A204.1 (cell line): ENCODE data around the gene DPP9.

Source experiments
- FAIRE-seq: peaks from 2 replicates; lab custom pipeline; 2012; peaks lifted over from hg19 to GRCh38; lab: Jason Lieb, UNC

Gene DPP9

DNA sequence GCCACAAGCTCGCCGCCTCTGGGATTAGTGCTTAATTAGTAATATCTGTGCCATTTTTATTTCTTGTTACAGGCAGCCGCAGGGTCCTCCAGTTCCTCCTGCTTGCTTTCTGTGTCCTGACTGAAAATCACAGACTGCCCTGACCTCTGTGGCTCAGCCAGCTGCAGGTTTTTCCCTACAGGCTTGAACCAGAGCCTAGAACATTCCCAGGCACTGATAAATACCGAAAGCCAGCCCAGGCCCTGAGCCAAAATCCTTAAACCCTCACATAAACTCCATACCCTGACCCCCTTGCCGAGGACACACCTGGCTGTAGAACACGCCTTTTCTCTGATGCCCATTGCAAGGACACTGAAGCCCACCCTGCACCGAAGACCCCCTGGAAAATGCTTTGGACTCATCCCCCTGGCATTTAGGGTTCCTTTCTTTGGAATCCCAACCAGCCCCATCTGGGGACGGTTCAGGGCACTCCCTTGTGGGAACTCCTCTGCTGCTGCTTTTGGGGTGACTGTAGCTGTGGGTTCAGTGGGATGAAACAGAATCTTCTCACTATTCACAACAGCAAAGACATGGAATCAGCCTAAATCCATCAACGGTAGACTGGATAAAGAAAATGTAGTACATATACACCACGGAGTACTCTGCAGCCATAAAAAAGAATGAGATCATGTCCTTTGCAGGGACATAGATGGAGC lies 15.5 kb downstream of the DPP9 start:
- FAIRE-seq = no peak

DNA sequence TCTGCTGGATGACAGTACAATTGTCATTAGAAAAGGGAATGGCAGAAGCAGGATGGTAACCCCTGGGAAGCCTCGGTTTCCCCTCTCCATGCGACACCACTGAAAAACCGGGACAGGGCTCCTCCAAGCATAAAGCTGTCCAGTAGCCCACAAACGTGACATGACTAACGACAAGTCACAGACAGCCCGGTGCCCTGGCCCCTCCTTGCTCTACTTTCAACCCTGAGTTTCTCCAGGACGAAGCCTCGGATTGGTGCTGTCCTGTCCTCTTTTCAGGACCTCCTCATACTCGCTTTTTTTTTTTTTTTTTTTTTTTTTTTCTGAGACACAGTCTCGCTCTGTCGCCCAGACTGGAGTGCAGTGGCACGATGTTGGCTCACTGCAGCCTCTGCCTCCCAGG lies 16.3 kb downstream of the DPP9 start:
- FAIRE-seq = no peak

GRCh38 chr19:4705413-4706131 lies 18.1 kb downstream of the DPP9 start:
- FAIRE-seq = no peak

- no peak for FAIRE-seq
Measured at GRCh38 chr19:4704317-4704673, 19.3 kb downstream of the DPP9 start.

- no peak for FAIRE-seq
Measured at GRCh38 chr19:4703671-4704316, 19.8 kb downstream of the DPP9 start.

DNA sequence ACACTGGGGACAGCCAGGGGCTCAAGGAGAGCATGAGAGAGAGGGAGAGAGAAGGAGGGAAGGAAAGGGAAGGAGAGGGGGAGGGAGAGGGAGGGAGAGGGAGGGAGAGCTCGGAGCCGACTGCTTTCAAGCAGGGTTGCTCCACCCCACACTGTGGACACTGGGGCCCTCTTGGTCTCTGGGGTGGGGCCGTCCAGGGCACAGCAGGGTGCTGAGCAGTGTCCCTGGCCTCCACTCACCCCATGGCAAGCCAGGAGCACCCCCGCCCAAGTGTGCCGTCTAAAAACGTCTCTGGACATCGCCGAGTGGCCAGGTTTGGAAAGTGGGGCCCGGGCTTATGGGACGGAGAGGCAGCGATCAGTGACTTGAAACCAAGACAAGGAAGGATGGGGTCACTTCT lies 20.9 kb downstream of the DPP9 start:
- no peak for FAIRE-seq

DNA sequence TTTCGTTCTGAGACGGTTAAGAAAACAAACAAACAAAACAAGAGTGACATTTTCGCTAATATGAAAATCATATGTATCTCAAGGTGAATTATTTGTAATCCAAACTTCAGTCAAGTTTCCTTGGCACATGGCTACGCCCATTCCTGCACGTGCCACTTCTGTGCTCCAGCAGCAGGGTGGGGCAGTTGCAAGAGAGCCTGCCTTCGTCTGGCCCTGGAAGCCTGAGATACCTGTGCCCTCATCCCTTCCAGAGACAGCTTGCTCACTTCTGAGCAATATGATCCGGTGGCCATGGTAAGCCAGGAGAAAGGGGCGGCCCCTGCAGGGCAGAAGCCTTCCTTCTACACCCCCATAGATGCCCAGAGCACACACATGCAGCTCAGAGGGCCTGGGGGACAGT lies 22.1 kb downstream of the DPP9 start:
- FAIRE-seq = no peak

GRCh38 chr19:4700693-4700970 lies 23.0 kb downstream of the DPP9 start:
- no peak for FAIRE-seq

DNA sequence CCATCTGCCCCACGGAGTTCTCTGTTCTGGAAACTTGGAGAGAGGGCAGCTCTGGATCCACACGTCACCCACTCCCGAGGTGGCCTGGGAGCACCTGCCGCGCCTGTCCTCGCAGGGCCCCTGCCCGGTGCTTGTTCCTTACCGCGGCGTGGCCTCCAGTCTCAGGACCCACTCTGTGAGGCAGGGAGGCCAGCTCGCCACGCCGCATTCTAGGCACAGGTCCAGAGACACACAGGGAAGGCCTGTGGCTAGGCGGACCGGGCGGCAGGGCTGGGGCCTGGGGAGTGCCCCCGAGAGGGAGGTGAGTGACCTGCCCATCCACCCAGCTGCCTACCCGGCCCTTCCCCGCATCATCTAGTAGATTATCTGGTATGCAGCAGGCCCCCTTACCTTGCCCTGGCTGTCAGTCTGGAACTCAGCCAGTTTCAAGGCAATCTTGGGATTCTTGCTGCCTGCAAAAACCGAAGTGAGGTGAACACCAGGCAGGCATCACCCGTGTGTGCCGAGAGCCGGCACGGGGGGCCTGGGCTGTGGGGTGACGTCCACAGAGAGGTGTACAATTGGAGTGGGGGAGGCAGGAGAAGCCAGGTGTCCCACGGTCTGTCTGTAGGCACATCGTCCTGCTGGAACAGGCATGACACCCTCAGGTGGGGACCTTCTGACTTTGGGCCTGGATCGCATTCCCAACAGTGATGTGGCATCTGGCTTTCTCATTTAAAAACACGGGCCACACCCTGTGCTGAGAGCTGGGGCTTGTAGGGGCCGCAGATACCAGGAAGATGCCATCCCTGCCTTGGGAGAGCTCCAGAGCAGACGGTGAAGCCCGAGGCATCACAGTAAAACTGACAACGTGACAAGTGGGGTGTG lies 23.6 kb downstream of the DPP9 start:
- FAIRE-seq = no peak

GRCh38 chr19:4697304-4697703 lies 26.3 kb downstream of the DPP9 start:
- FAIRE-seq = no peak

DNA sequence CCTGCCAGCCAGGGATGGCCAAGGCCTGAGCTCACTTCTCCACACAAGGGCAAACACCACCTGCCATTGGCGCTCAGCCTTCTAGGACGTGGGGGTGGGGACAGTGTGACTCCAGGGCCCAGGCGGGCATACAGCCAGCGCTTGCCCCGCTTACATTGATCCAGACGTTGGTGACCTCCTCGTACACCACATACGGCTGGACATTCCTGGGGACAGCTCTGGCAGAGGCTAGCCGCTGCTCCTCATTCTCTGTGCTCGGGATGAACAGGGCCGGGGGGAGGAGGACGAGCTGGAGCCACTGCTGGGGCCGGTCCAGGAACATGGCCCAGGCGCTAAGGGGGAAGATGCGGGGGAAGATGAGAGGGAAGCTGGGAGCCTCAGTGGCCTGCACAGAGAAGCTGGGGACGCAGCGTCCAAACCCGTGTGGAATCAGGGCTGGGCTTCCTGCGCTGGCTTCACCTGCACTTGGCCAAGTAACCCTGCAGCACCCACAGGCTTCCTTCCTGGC lies 28.4 kb downstream of the DPP9 start:
- FAIRE-seq = no peak

GRCh38 chr19:4694211-4694987 lies 29.2 kb downstream of the DPP9 start:
- no peak for FAIRE-seq

- no peak for FAIRE-seq
Measured at GRCh38 chr19:4693471-4694121, 30.0 kb downstream of the DPP9 start.

- no peak for FAIRE-seq
Measured at GRCh38 chr19:4693078-4693350, 30.6 kb downstream of the DPP9 start.

- no peak for FAIRE-seq
Measured at GRCh38 chr19:4692251-4693077, 31.2 kb downstream of the DPP9 start.

DNA sequence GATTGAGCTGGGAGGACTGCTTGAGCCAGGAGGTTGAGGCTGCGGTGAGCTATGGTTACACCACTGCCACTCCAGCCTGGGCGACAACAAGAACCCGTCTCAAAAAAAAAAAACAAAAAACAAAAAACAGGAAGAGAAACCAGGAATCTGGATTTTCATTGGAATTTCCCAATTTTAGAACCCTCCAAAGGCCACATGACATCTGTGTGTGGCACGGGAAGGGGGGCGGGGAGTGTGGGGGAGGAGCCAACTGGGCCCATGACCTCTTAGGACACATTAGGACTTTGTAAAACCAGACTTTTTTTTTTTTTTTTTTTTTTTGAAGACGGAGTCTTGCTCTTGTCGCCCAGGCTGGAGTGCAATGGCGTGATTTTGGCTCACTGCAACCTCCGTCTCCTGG lies 32.3 kb downstream of the DPP9 start:
- no peak for FAIRE-seq

DNA sequence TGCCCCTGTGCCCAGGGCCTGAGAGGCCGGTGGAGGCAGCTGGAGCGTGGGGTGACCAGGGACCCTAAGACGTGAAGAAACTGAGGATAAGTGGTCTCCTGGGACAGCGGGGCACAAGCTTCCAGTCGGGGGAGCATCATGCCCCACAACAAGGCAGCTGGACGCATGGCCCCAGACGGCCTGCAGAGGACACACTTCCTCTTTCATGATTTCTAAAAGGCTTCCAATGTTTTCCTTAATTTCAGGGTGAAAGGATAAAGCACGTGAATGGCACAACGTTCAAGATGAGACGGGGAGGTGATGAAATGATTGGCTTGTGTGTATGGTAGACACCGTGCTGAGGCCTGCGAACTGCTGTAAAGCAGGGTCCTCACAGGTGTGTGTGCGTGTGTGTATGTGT lies 33.3 kb downstream of the DPP9 start:
- FAIRE-seq = no peak

DNA sequence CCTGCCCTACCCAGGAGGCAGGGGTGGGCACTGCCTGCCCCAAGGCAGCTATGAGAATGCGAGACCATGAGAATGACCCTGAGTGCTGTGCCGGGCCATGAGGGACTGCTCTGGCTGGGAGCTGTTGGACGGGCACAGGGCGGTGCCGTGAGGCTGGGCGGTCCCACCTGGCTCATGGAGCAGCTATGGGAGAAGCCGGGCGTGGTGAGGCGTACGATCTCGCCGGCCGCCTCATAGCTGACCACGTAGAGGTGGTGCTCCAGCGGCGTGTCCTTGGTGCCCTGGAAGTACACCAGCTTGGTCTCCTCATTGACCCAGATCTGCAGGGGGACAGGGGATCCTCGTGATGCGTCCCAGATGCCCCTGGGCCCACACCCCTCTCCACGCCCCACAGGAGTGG lies 34.2 kb downstream of the DPP9 start:
- FAIRE-seq = no peak

- FAIRE-seq = no peak
Measured at GRCh38 chr19:4688587-4688986, 35.1 kb downstream of the DPP9 start.

DNA sequence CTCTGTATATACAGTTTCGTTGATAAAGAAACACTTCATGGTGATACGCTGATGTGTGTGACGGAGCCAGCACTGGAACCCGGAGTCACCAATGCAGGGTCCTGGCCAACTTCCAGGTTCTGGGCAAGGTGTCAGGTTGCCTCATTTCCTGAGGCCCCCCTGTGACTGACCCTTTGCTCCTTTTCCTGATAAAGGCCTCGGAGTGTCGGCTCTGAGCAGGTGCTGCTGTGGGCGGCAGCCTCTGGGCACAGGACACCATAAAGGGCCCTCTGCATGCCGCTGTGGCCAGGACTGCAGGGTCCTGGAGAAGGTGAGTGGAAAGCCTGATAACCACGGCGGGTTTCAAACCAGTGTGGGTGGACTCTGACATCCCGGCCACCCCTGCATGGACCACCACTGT lies 36.2 kb downstream of the DPP9 start:
- no peak for FAIRE-seq

GRCh38 chr19:4686700-4687099 lies 36.9 kb downstream of the DPP9 start:
- no peak for FAIRE-seq
